AG04449 (cell line): ENCODE results near the gene ENTHD1.
"Not testable (repeated sequence)": the region's sequence is repeated elsewhere in the genome, so short reads cannot be mapped to it uniquely, and the experiment has no call there.

Source experiments
- CTCF ChIA-PET: fragments of 350-600 bp; formaldehyde crosslinking; extraction: SDS; loops from one replicate; lab custom pipeline; 2021; ENCODE audit warnings: antibody characterized with exemption; lab: Yijun Ruan, JAX
- POLR2A ChIA-PET: fragments of 400-600, 350-600 bp; formaldehyde crosslinking; extraction: SDS; loops from one replicate; lab custom pipeline; 2020; ENCODE audit warnings: antibody characterized with exemption, inconsistent platforms; lab: Yijun Ruan, JAX
- DNase-seq: peaks from one replicate; pipeline ENCODE4 v3.0.0-alpha.2; 2010; ENCODE audit warnings: low read depth, low spot score
- H3K4me3 ChIP-seq: 2 replicates; pipeline ENCODE4 v1.5.1; 2011; ENCODE audit warnings: low read depth, mild to moderate bottlenecking, control low read depth, low read length
- CTCF ChIP-seq: IDR thresholded peaks from one replicate; pipeline ENCODE4 v1.5.1; 2011; ENCODE audit warnings: mild to moderate bottlenecking, moderate library complexity, low read length, control low read depth, inconsistent platforms; ENCODE audit not compliant: insufficient read depth; ENCODE audit errors: missing control alignments

The ENTHD1 gene

GRCh38 chr22:39898997-39899396, 5.4 kb upstream of the ENTHD1 start:
- no peak overlapping the region for H3K4me3 ChIP-seq
- ChIA-PET POLR2A (no interaction called here), CTCF (no interaction called here)
- TF ChIP-seq CTCF: no peak
- DNase-seq: no peak

- POLR2A ChIA-PET: no interaction called here
- no peak for TF ChIP-seq CTCF
- CTCF ChIA-PET: no interaction called here
- no peak for DNase-seq
- H3K4me3 ChIP-seq: no peak overlapping the region
Observed at GRCh38 chr22:39897841-39898240, 4.3 kb upstream of the ENTHD1 start.

GRCh38 chr22:39896313-39896996, 2.9 kb upstream of the ENTHD1 start:
- no peak for TF ChIP-seq CTCF
- CTCF ChIA-PET: interaction anchor here (1.2 to 2.2 kb wide), 2 partner anchors 20 to 128 kb away, joined by 3 to 8 read pairs; no protein-coding TSS in a partner anchor
- H3K4me3 ChIP-seq: no peak overlapping the region
- POLR2A ChIA-PET: no interaction called here
- DNase-seq: no peak

- ChIA-PET POLR2A (no interaction called here), CTCF (interaction anchor here (1.2 to 2.2 kb wide), 2 partner anchors 21 to 129 kb away, joined by 3 to 8 read pairs; no protein-coding TSS in a partner anchor)
- no peak for TF ChIP-seq CTCF
- no peak overlapping the region for H3K4me3 ChIP-seq
- no peak for DNase-seq
Observed at GRCh38 chr22:39895682-39896081, 2.1 kb upstream of the ENTHD1 start.

- H3K4me3 ChIP-seq: no peak overlapping the region
- DNase-seq: no peak
- TF ChIP-seq CTCF: no peak
- POLR2A ChIA-PET: no interaction called here
- CTCF ChIA-PET: no interaction called here
Observed at GRCh38 chr22:39894554-39895092, 1.1 kb upstream of the ENTHD1 start.

GRCh38 chr22:39889924-39890323, 3.6 kb downstream of the ENTHD1 start:
- POLR2A ChIA-PET, H3K4me3 ChIP-seq, CTCF ChIA-PET, DNase-seq: not testable (repeated sequence)
